ENCODE measurements around the gene RRP8. TPM values are rescaled to one million over a fixed set of nuclear protein-coding genes. Genes with fewer than 3 reads are reported as not detected.

RRP8 gene
- total and polyA plus RNA-seq, 2 donors (not counting 1 experiment from before 2014, with no cell fraction given) = 12.1 to 13.2 TPM

GRCh38 chr11:6610591-6610990 lies 7.2 kb upstream of the RRP8 start:
- Histone ChIP-seq H3K27me3 (ENCODE audit: control insufficient read depth, insufficient read depth, low read length) (no peaks in the 10 kb centered on the region), H3K9me3 (ENCODE audit: control insufficient read depth, insufficient read depth, low read depth, low read length) (no peaks in the 10 kb centered on the region), H3K9ac (ENCODE audit: insufficient read depth, low read length) (no peak overlapping the region), H3K4me1 (ENCODE audit: control insufficient read depth, extremely low read depth, insufficient read depth, low read length) (peaks cover 28% of the 10 kb centered on the region), H3K27ac (ENCODE audit: insufficient read depth, low read length) (peak overlapping the region; percentile 82), H3K36me3 (ENCODE audit: control insufficient read depth, insufficient read depth, low read length) (peaks cover 32% of the 10 kb centered on the region), H3K79me2 (ENCODE audit: control insufficient read depth, insufficient read depth, low read length) (peaks cover 53% of the 10 kb centered on the region), H4K20me1 (ENCODE audit: control insufficient read depth, extremely low read depth, insufficient read depth, low read length) (no peaks in the 10 kb centered on the region), H3K4me3 (replicated peaks in 1 of 4; ENCODE audit: control extremely low read depth in 1 of 4, insufficient read depth in 1 of 4, low read depth in 3 of 4, low read length in 4 of 4) (peak overlapping the region in 3 of 4 experiments; percentile 63 to 83 (median 80)), H2AFZ (ENCODE audit: low read length) (no peak overlapping the region), H3K4me2 (ENCODE audit: extremely low read depth, insufficient read depth, low read length) (peak overlapping the region; percentile 76)
- TF ChIP-seq EZH2 (IDR thresholded peaks at IDR 0.05; ENCODE audit: low read length, missing control alignments) = no peak
- no peak for TF ChIP-seq CTCF (conservative IDR thresholded peaks at IDR 0.05 in 1 of 2, IDR thresholded peaks at IDR 0.05 in 1 of 2; ENCODE audit: low read depth in 1 of 2, low read length in 2 of 2)
- no peak for DNase-seq (ENCODE audit: low read depth in 2 of 2)

- DNase-seq (ENCODE audit: low read depth in 2 of 2) = no peak
- Histone ChIP-seq H3K27ac (ENCODE audit: insufficient read depth, low read length) (no peak overlapping the region), H3K4me1 (ENCODE audit: control insufficient read depth, extremely low read depth, insufficient read depth, low read length) (peaks cover 28% of the 10 kb centered on the region), H3K9ac (ENCODE audit: insufficient read depth, low read length) (no peak overlapping the region), H3K79me2 (ENCODE audit: control insufficient read depth, insufficient read depth, low read length) (peaks cover 64% of the 10 kb centered on the region), H3K9me3 (ENCODE audit: control insufficient read depth, insufficient read depth, low read depth, low read length) (no peaks in the 10 kb centered on the region), H3K4me3 (replicated peaks in 1 of 4; ENCODE audit: control extremely low read depth in 1 of 4, insufficient read depth in 1 of 4, low read depth in 3 of 4, low read length in 4 of 4) (no peak overlapping the region), H3K4me2 (ENCODE audit: extremely low read depth, insufficient read depth, low read length) (no peak overlapping the region), H3K36me3 (ENCODE audit: control insufficient read depth, insufficient read depth, low read length) (peaks cover 30% of the 10 kb centered on the region), H4K20me1 (ENCODE audit: control insufficient read depth, extremely low read depth, insufficient read depth, low read length) (no peaks in the 10 kb centered on the region), H2AFZ (ENCODE audit: low read length) (no peak overlapping the region), H3K27me3 (ENCODE audit: control insufficient read depth, insufficient read depth, low read length) (no peaks in the 10 kb centered on the region)
- TF ChIP-seq EZH2 (IDR thresholded peaks at IDR 0.05; ENCODE audit: low read length, missing control alignments) (no peak), CTCF (conservative IDR thresholded peaks at IDR 0.05 in 1 of 2, IDR thresholded peaks at IDR 0.05 in 1 of 2; ENCODE audit: low read depth in 1 of 2, low read length in 2 of 2) (no peak)
Observed at GRCh38 chr11:6609502-6610015, 6.1 kb upstream of the RRP8 start.

- H2AFZ ChIP-seq (ENCODE audit: low read length) = no peak overlapping the region
- H3K27ac ChIP-seq (ENCODE audit: insufficient read depth, low read length) = no peak overlapping the region
- no peak overlapping the region for H3K4me3 ChIP-seq (replicated peaks in 1 of 4; ENCODE audit: control extremely low read depth in 1 of 4, insufficient read depth in 1 of 4, low read depth in 3 of 4, low read length in 4 of 4)
- H3K9me3 ChIP-seq (ENCODE audit: control insufficient read depth, insufficient read depth, low read depth, low read length) = no peaks in the 10 kb centered on the region
- H4K20me1 ChIP-seq (ENCODE audit: control insufficient read depth, extremely low read depth, insufficient read depth, low read length) = no peaks in the 10 kb centered on the region
- H3K4me2 ChIP-seq (ENCODE audit: extremely low read depth, insufficient read depth, low read length) = no peak overlapping the region
- TF ChIP-seq CTCF (conservative IDR thresholded peaks at IDR 0.05 in 1 of 2, IDR thresholded peaks at IDR 0.05 in 1 of 2; ENCODE audit: low read depth in 1 of 2, low read length in 2 of 2) (no peak), EZH2 (IDR thresholded peaks at IDR 0.05; ENCODE audit: low read length, missing control alignments) (no peak)
- no peaks in the 10 kb centered on the region for H3K27me3 ChIP-seq (ENCODE audit: control insufficient read depth, insufficient read depth, low read length)
- DNase-seq (ENCODE audit: low read depth in 2 of 2) = peak in 1 of 2 donors; percentile 50
- peaks cover 70% of the 10 kb centered on the region for H3K79me2 ChIP-seq (ENCODE audit: control insufficient read depth, insufficient read depth, low read length)
- peaks cover 28% of the 10 kb centered on the region for H3K4me1 ChIP-seq (ENCODE audit: control insufficient read depth, extremely low read depth, insufficient read depth, low read length)
- H3K9ac ChIP-seq (ENCODE audit: insufficient read depth, low read length) = no peak overlapping the region
- H3K36me3 ChIP-seq (ENCODE audit: control insufficient read depth, insufficient read depth, low read length) = peaks cover 27% of the 10 kb centered on the region
Observed at GRCh38 chr11:6608726-6609501, 5.5 kb upstream of the RRP8 start.
